D721Med (cell line): ENCODE data around the gene CDX2.

Experiments
- DNase-seq: peaks from one replicate; pipeline ENCODE4 v3.0.0; 2011; ENCODE audit warnings: low spot score; ENCODE audit not compliant: insufficient read length
- FAIRE-seq: peaks from 2 replicates; lab custom pipeline; 2011; peaks lifted over from hg19 to GRCh38; lab: Jason Lieb, UNC
- CTCF ChIP-seq: IDR thresholded peaks from 2 replicates; pipeline ENCODE4 v1.5.1; 2012; ENCODE audit warnings: mild to moderate bottlenecking, control low read depth; ENCODE audit not compliant: insufficient read depth; ENCODE audit errors: missing control alignments

CDX2 gene

GRCh38 chr13:27933580-27934328 is 35.4 kb downstream of the CDX2 start:
- DNase-seq (no peak), FAIRE-seq (no peak)
- no peak for TF ChIP-seq CTCF

- DNase-seq: no peak
- FAIRE-seq: no peak
- TF ChIP-seq CTCF: no peak
These were observed 36.0 kb downstream of the CDX2 start for GRCh38 chr13:27933118-27933517.

GRCh38 chr13:27929868-27930267 is 39.2 kb downstream of the CDX2 start:
- DNase-seq: no peak
- FAIRE-seq: no peak

GRCh38 chr13:27928805-27929753 is 40.0 kb downstream of the CDX2 start:
- no peak for TF ChIP-seq CTCF
- no peak for FAIRE-seq

More at GRCh38 chr13:27929868-27930267, 39.2 kb downstream of the CDX2 start:
- TF ChIP-seq CTCF: no peak

DNA sequence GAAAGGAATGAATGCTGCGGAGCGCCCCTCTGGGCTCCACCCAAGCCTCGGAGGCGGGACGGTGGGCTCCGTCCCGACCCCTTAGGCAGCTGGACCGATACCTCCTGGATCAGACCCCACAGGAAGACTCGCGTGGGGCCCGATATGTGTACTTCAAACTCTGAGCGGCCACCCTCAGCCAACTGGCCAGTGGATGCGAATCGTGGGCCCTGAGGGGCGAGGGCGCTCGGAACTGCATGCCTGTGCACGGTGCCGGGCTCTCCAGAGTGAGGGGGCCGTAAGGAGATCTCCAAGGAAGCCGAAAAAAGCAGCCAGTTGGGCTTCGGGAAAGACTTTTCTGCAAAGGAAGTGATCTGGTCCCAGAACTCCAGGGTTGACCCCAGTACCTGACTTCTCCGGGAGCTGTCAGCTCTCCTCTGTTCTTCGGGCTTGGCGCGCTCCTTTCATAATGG is 40.7 kb downstream of the CDX2 start:
- FAIRE-seq (no peak), DNase-seq (no peak)
- TF ChIP-seq CTCF: no peak

More at GRCh38 chr13:27928805-27929753, 40.0 kb downstream of the CDX2 start:
- DNase-seq: no peak

GRCh38 chr13:27927444-27928352 is 41.4 kb downstream of the CDX2 start:
- no peak for TF ChIP-seq CTCF
- DNase-seq (no peak), FAIRE-seq (no peak)
